Breast epithelium (tissue), 4 donors: ENCODE results near the gene CMC4. TPM values are rescaled to one million over a fixed set of nuclear protein-coding genes. Genes with fewer than 3 reads are reported as not detected.

ENCODE experiments used
- DNase-seq, 2 donors: peaks; one replicate each; pipeline ENCODE4 v3.0.0-alpha.2; 2019; ENCODE audit warnings: low spot score in 2 of 2
- H3K27ac ChIP-seq, 2 donors: fragments of 200-600 bp; sonication (generic) in 1 of 2; one replicate each; pipeline ENCODE4 v1.5.1; 2016 to 2019; ENCODE audit warnings: mild to moderate bottlenecking in 1 of 2
- H3K27me3 ChIP-seq, 2 donors: fragments of 200-600 bp; sonication (generic) in 1 of 2; one replicate each; pipeline versions ENCODE4 v1.5.1 to v1.6.0; 2017 to 2019; ENCODE audit warnings: control low read depth in 1 of 2, mild to moderate bottlenecking in 1 of 2
- H3K36me3 ChIP-seq: fragments of 200-600 bp; one replicate; pipeline ENCODE4 v1.5.1; 2019
- H3K4me1 ChIP-seq, 2 donors: fragments of 200-600 bp; sonication (generic); one replicate each; pipeline ENCODE4 v1.5.1; 2016 to 2019; ENCODE audit warnings: control low read depth in 1 of 2
- H3K4me3 ChIP-seq, 3 donors: fragments of 200-600 bp; sonication (generic); 1 replicate in 2 of 3; 2 replicates in 1 of 3; pipeline ENCODE4 v1.5.1; 2016 to 2019; ENCODE audit warnings: mild to moderate bottlenecking in 3 of 3, moderate library complexity in 2 of 3
- H3K9me3 ChIP-seq, 2 donors: fragments of 200-600 bp; sonication (generic) in 1 of 2; one replicate each; pipeline ENCODE4 v1.5.1; 2016 to 2019; ENCODE audit warnings: control low read depth in 1 of 2
- CTCF ChIP-seq, 3 donors: fragments of 450-650 bp; IDR thresholded peaks; one replicate each; pipeline ENCODE4 v1.5.1; 2016 to 2017; ENCODE audit warnings: antibody characterized with exemption in 3 of 3, mild to moderate bottlenecking in 3 of 3, moderate library complexity in 3 of 3
- POLR2A ChIP-seq: fragments of 450-650 bp; IDR thresholded peaks from one replicate; pipeline ENCODE4 v1.6.1; 2016; ENCODE audit warnings: antibody characterized with exemption, mild to moderate bottlenecking, moderate library complexity
- POLR2AphosphoS5 ChIP-seq, 3 donors: sonication (generic); formaldehyde crosslinking; IDR thresholded peaks; one replicate each; pipeline ENCODE4 v1.6.1; 2017; ENCODE audit warnings: antibody characterized with exemption in 3 of 3
- intact Hi-C: fragments of 100-400 bp; cut with DNase I; formaldehyde crosslinking; loops from one replicate; pipeline ENCODE4 v1.15.1; 2023; ENCODE audit warnings: low total_unique reads
- total RNA-seq, 3 donors: library from RNA; depleted of rRNA; stranded (reverse); fragments of >200 nt; gene quantifications; one replicate each; pipeline ENCODE4 v1.1.0, GENCODE V29; 2016

CMC4 gene
- total RNA-seq = 10 to 100 TPM; 18.7 to 27.2 (median 19.3) TPM

- Histone ChIP-seq H3K4me1 (no peaks in the 10 kb centered on the region), H3K4me3 (peak within 1 kb of the TSS; percentile 54 to 78 (median 57)), H3K9me3 (no peaks in the 10 kb centered on the region), H3K27ac (peak within 1 kb of the TSS; percentile 81 to 89), H3K27me3 (no peaks in the 10 kb centered on the region), H3K36me3 (no peaks in the 10 kb centered on the region)
- DNase-seq = peak; percentile 62 to 72
- intact Hi-C loops = no loop called here
- no peak for TF ChIP-seq CTCF (IDR thresholded peaks at IDR 0.05)
- peak in 2 of 3 donors; percentile 20 to 23 for TF ChIP-seq POLR2AphosphoS5 (IDR thresholded peaks at IDR 0.05)
- TF ChIP-seq POLR2A = peak; percentile 36
These were observed at the start of gene CMC4, which contains the start of the genes BRCC3 and MTCP1 for GRCh38 chrX:155070975-155071693. Gene CMC4 (minus strand): TSS chrX:155071136. CDS start chrX:155064023, 7,113 bp downstream. Gene BRCC3 (plus strand): TSS chrX:155071508. CDS start chrX:155071528, 20 bp downstream. Gene MTCP1 (minus strand): TSS chrX:155071136. CDS start chrX:155066010, 5,126 bp downstream.

- Histone ChIP-seq H3K27ac (no peak overlapping the region), H3K36me3 (no peaks in the 10 kb centered on the region), H3K9me3 (peaks cover 0 to 10% of the 10 kb centered on the region in 2 donors), H3K27me3 (no peaks in the 10 kb centered on the region), H3K4me1 (no peaks in the 10 kb centered on the region), H3K4me3 (no peak overlapping the region)
- intact Hi-C loops = no loop called here
- no peak for DNase-seq
- TF ChIP-seq POLR2AphosphoS5 (IDR thresholded peaks at IDR 0.05) (no peak), POLR2A (no peak), CTCF (IDR thresholded peaks at IDR 0.05) (no peak)
These were observed 44.4 kb upstream of the CMC4 start for GRCh38 chrX:155115174-155115819.

GRCh38 chrX:155113097-155113496 lies 42.2 kb upstream of the CMC4 start:
- no peak for DNase-seq

GRCh38 chrX:155112171-155112570 lies 41.2 kb upstream of the CMC4 start:
- TF ChIP-seq CTCF (IDR thresholded peaks at IDR 0.05) (no peak), POLR2AphosphoS5 (IDR thresholded peaks at IDR 0.05) (no peak), POLR2A (no peak)
- DNase-seq = no peak
- Histone ChIP-seq H3K4me1 (no peaks in the 10 kb centered on the region), H3K9me3 (peaks cover 0 to 10% of the 10 kb centered on the region in 2 donors), H3K4me3 (no peak overlapping the region), H3K27me3 (no peaks in the 10 kb centered on the region), H3K27ac (no peak overlapping the region), H3K36me3 (no peaks in the 10 kb centered on the region)
- intact Hi-C loops = no loop called here

More at GRCh38 chrX:155113097-155113496, 42.2 kb upstream of the CMC4 start:
- TF ChIP-seq POLR2A = no peak
- no peak for TF ChIP-seq POLR2AphosphoS5 (IDR thresholded peaks at IDR 0.05)
- no peak for TF ChIP-seq CTCF (IDR thresholded peaks at IDR 0.05)
- Histone ChIP-seq H3K4me1 (no peaks in the 10 kb centered on the region), H3K36me3 (no peaks in the 10 kb centered on the region), H3K27ac (no peak overlapping the region), H3K9me3 (peaks cover 0 to 10% of the 10 kb centered on the region in 2 donors), H3K27me3 (no peaks in the 10 kb centered on the region), H3K4me3 (no peak overlapping the region)
- intact Hi-C loops = no loop called here

- no peak for DNase-seq
- no peak for TF ChIP-seq POLR2A
- no peak for TF ChIP-seq POLR2AphosphoS5 (IDR thresholded peaks at IDR 0.05)
- no peak for TF ChIP-seq CTCF (IDR thresholded peaks at IDR 0.05)
- intact Hi-C loops = no loop called here
- H3K27ac ChIP-seq = no peak overlapping the region
- H3K4me1 ChIP-seq = no peaks in the 10 kb centered on the region
- H3K4me3 ChIP-seq = no peak overlapping the region
- no peaks in the 10 kb centered on the region for H3K27me3 ChIP-seq
- H3K9me3 ChIP-seq = peaks cover 0 to 10% of the 10 kb centered on the region in 2 donors
- H3K36me3 ChIP-seq = no peaks in the 10 kb centered on the region
These were observed 37.5 kb upstream of the CMC4 start for GRCh38 chrX:155108427-155108826.
